ENCODE data around the gene DLL4.

Gene DLL4

DNA sequence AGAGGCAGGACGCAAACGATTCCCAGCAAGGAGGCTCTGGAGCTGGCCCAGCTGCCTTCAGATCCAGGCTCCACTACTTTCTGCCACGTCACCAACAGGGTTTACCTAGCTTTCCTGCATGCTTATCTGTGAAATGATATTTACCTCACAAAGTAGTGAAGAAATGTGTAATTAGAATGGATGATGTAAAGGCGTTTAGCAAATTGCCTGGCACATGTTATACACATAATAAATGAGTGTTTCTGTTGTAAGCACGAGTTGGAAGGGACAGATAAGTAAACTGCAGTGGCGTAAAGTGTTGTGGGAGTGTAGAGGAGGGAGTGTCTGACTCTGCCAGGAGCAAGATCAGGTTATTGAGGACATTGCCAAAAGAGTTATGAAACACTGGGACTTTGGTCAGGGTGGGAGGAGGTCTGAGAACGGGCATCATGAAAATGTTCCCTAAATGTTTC, 20.6 kb downstream of the DLL4 start:
- TF ChIP-seq SIN3A (IDR thresholded peaks at IDR 0.05; ENCODE audit: borderline replicate concordance, insufficient read depth, low read length) (no peak), POLR2AphosphoS5 (IDR thresholded peaks at IDR 0.05; ENCODE audit: low read depth, low read length) (no peak), REST (IDR thresholded peaks at IDR 0.05; ENCODE audit: insufficient read depth in 1 of 2, low read depth in 2 of 2, low read length in 2 of 2) (no peak), FOXP2 (optimal IDR thresholded peaks at IDR 0.05; ENCODE audit: borderline replicate concordance, extremely low read depth, extremely low read length, insufficient read depth) (no peak), TAF1 (IDR thresholded peaks at IDR 0.05; ENCODE audit: borderline replicate concordance, insufficient read depth, low read length) (no peak)

DNA sequence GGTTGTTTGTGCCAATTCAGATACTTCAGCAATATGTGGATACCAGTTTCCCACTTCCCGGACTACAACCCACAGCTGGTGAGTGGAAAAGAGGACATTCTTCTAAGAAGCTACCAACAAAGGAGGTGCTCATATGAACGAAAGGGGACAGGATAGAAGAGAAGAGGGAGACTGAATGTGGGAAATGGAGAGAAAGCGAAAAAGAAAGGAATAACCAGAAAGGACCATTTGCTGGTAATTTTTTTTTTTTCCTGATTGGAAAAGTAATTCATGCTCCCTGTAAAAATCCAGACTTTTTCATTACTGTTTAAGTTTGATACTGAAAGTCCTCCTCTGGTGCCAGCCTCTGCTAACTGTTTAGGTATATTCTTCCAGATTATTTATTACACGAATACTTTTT, 22.6 kb downstream of the DLL4 start:
- TF ChIP-seq TAF1 (IDR thresholded peaks at IDR 0.05; ENCODE audit: borderline replicate concordance, insufficient read depth, low read length) = no peak
- no peak for TF ChIP-seq POLR2AphosphoS5 (IDR thresholded peaks at IDR 0.05; ENCODE audit: low read depth, low read length)
- no peak for TF ChIP-seq SIN3A (IDR thresholded peaks at IDR 0.05; ENCODE audit: borderline replicate concordance, insufficient read depth, low read length)
- no peak for TF ChIP-seq REST (IDR thresholded peaks at IDR 0.05; ENCODE audit: insufficient read depth in 1 of 2, low read depth in 2 of 2, low read length in 2 of 2)
- TF ChIP-seq FOXP2 (optimal IDR thresholded peaks at IDR 0.05; ENCODE audit: borderline replicate concordance, extremely low read depth, extremely low read length, insufficient read depth) = no peak

DNA sequence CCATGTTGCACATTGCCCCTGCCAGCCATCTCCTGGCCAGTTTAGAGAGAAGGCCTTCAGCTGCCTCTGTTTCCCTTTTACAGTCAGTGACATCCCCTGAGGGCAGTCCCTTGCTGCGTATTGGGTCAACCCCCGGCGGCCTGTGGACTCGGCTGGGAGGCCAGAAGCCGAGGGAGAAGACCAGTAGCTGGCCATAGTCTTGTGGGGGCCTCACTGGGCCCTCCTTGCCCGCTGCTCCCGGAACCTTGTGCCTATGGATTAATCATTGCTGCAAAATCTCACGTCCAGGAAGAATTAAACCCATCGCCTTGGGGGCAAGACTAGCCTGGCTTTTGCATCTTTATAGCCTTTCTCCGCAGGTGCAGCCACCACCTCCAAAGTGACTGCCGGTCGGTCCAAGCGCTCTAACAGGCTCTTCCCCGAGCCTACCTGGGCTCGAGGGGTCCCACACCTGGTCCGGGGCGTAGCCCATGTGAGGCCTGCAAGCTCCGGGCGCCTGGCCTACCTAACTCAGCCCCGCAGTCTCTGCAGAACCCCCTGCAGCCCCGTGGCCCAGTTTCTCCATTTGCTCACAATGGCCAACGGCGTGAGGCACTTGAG, 23.3 kb downstream of the DLL4 start:
- TF ChIP-seq SIN3A (IDR thresholded peaks at IDR 0.05; ENCODE audit: borderline replicate concordance, insufficient read depth, low read length) (no peak), REST (IDR thresholded peaks at IDR 0.05; ENCODE audit: insufficient read depth in 1 of 2, low read depth in 2 of 2, low read length in 2 of 2) (no peak), TAF1 (IDR thresholded peaks at IDR 0.05; ENCODE audit: borderline replicate concordance, insufficient read depth, low read length) (no peak), POLR2AphosphoS5 (IDR thresholded peaks at IDR 0.05; ENCODE audit: low read depth, low read length) (no peak), FOXP2 (optimal IDR thresholded peaks at IDR 0.05; ENCODE audit: borderline replicate concordance, extremely low read depth, extremely low read length, insufficient read depth) (no peak)

- TF ChIP-seq REST (IDR thresholded peaks at IDR 0.05; ENCODE audit: insufficient read depth in 1 of 2, low read depth in 2 of 2, low read length in 2 of 2) = peak in 1 of 2 experiments; percentile 18; a peak in 1 of 4 replicates
- TF ChIP-seq POLR2AphosphoS5 (IDR thresholded peaks at IDR 0.05; ENCODE audit: low read depth, low read length) = no peak; the same call in none of the 2 replicates
- peak; percentile 68; the same call in 1 of the 2 replicates for TF ChIP-seq SIN3A (IDR thresholded peaks at IDR 0.05; ENCODE audit: borderline replicate concordance, insufficient read depth, low read length)
These were observed 24.0 kb downstream of the DLL4 start, which contains the start of gene CHAC1 for GRCh38 chr15:40952901-40953712. Gene CHAC1 (plus strand): TSS chr15:40953471. CDS start chr15:40953584, 113 bp downstream.
